Measurements from ENCODE around the gene NRK.

DNA sequence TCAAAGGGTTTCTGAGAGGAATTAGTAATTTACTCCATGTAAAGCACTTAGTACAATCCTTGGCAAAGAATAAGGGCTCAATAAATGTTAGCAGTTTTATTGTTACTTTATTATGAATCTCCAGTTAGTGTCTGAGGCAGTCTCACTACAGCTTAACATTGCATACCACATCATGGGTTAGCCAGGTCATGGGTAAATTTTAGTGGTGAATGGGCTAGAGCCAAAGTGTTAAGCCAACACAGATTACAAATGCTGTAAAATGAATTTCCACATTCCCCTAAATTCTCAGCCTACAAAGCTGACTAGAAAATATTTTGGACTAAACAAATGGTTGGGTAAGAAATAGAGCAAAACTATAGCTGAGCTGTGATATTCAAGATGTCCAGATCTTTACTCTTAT is 72.4 kb downstream of the NRK start:
- TF ChIP-seq CHD2 (IDR thresholded peaks at IDR 0.05; ENCODE audit: low read length, partially characterized antibody), result no peak
- no peak for TF ChIP-seq TAF1 (IDR thresholded peaks at IDR 0.05; ENCODE audit: borderline replicate concordance, low read depth, low read length)
- TF ChIP-seq, protein P1, sequence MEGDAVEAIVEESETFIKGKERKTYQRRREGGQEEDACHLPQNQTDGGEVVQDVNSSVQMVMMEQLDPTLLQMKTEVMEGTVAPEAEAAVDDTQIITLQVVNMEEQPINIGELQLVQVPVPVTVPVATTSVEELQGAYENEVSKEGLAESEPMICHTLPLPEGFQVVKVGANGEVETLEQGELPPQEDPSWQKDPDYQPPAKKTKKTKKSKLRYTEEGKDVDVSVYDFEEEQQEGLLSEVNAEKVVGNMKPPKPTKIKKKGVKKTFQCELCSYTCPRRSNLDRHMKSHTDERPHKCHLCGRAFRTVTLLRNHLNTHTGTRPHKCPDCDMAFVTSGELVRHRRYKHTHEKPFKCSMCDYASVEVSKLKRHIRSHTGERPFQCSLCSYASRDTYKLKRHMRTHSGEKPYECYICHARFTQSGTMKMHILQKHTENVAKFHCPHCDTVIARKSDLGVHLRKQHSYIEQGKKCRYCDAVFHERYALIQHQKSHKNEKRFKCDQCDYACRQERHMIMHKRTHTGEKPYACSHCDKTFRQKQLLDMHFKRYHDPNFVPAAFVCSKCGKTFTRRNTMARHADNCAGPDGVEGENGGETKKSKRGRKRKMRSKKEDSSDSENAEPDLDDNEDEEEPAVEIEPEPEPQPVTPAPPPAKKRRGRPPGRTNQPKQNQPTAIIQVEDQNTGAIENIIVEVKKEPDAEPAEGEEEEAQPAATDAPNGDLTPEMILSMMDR (IDR thresholded peaks at IDR 0.05), result no peak
- TF ChIP-seq, protein P2, sequence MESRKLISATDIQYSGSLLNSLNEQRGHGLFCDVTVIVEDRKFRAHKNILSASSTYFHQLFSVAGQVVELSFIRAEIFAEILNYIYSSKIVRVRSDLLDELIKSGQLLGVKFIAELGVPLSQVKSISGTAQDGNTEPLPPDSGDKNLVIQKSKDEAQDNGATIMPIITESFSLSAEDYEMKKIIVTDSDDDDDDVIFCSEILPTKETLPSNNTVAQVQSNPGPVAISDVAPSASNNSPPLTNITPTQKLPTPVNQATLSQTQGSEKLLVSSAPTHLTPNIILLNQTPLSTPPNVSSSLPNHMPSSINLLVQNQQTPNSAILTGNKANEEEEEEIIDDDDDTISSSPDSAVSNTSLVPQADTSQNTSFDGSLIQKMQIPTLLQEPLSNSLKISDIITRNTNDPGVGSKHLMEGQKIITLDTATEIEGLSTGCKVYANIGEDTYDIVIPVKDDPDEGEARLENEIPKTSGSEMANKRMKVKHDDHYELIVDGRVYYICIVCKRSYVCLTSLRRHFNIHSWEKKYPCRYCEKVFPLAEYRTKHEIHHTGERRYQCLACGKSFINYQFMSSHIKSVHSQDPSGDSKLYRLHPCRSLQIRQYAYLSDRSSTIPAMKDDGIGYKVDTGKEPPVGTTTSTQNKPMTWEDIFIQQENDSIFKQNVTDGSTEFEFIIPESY (IDR thresholded peaks at IDR 0.05; ENCODE audit: borderline replicate concordance, low read depth), result no peak

All from SK-N-SH (cell line).